Measurements from ENCODE around the gene CAPZB. TPM values are rescaled to one million over a fixed set of nuclear protein-coding genes. Genes with fewer than 3 reads are reported as not detected.
"Not testable (repeated sequence)": the region's sequence is repeated elsewhere in the genome, so short reads cannot be mapped to it uniquely, and the experiment has no call there.

CAPZB gene
- total RNA-seq, 1 donor from 2014 or later, result 38.4 TPM

GRCh38 chr1:19309123-19309813, 176.1 kb downstream of the CAPZB start:
- DNase-seq, result no peak

DNA sequence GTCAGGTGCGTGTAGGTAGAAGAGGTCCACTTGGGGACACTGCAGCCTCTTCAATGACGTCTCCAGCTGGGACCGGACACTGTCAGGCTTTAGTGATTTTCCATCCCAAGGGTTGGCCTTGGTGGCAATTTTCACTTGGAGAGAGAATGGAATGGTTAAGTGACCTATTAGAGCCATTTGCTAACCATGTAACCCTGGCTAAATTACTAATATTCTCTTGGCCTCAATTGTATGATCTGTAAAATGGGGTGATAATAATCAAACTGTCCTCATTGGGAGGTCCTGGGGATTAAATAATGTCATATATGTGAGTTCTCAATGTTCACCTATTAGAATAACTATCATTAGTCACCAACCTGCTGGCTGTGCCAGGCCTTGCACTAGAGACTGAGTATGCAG, 176.8 kb downstream of the CAPZB start:
- no peak for DNase-seq

DNA sequence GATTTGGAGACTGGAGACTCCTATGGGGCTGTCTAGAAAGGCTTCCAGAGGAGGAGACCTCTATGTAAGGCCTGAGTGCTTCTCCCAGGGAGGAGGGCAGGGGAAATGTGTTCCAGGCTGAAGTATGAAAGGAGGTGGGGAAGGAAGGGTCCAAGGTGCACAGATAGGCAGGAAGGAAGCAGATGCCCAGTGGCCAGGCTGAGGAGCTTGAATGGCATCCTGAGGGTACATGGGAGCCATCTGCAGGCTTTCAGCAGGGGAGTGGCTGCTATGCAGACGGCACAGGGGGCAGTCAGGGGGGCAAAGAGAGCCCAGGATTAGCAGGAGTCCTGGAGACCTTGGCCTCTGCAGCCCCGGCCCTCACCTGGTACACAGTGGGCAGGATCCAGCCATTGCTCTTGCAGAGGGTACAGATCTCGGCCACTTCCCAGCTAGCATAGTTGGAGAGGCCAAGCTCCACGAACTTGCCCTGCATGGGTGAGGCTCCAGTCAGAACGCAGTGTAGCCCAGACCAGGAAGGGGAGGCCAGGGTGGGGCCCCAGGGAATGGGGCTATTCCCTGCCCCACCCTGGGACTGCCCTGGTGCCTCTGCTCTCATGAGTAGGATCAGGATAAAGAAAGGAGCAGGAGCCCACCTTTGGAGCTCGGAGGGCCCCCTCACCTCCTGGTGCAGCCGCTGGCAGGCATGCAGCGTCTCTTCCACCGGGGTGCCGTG, 177.4 kb downstream of the CAPZB start:
- no peak for DNase-seq

- DNase-seq, result no peak
These were observed 178.4 kb downstream of the CAPZB start for GRCh38 chr1:19306941-19307340.

DNA sequence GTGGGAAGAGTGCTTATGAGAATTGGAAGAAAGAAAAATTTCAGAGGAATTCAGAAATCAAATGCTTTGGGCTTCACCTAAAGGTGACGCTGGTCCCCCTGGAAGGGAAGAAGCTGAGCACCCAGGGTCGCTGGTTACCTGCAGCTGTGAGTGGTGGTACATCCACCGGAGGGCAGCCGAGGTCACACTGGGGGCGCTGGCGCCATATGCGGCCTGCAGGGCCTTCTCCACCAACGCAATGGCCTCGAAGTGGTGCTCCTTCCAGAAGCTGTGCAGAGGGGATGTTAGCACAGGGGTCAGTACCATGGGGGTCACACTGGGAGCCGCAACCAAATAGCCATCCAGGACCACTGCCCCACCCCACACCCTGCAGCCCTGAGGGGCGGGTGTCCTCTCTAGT, 179.5 kb downstream of the CAPZB start:
- no peak for DNase-seq

- DNase-seq, result not testable (repeated sequence)
These were observed 181.3 kb downstream of the CAPZB start for GRCh38 chr1:19304081-19304480.

DNA sequence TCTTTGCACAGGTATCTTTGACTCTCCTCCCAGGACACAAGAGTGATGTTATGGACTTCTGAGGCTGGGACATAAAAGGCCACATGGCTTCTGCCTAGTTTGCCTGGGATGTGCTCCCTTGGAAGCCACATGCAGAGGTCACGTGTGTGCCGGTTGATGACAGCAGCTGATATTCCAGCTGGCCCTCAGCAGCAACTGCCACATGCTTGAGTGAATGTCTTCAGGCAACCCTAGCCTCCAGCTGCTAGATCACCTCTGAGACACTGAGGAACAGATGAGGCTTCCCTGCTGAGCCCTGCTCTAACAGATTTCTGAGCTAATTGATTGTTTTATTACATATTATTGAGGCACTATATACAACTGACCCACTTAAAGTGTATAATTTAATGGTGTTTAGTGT, 185.1 kb downstream of the CAPZB start:
- DNase-seq, result no peak

DNA sequence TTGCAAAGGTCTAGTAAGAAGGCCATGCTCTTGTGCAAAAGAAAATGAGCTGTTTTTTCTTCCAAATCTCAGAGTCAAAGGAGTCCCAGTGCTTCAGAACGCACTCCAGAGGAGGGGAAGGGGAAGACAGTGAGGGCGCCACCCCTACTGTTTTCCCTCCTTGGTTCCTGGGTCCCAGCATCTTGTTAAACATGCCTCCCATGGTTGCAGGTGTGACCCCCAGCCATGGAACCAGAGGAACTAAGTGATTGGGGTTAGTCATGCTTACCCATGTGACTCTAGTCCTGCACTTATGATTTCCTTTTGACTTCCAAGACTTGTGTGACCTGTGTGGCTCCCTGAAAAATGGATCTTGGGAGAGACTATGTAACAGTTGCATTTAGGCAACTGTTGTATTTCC, 190.7 kb downstream of the CAPZB start:
- DNase-seq, result no peak

DNA sequence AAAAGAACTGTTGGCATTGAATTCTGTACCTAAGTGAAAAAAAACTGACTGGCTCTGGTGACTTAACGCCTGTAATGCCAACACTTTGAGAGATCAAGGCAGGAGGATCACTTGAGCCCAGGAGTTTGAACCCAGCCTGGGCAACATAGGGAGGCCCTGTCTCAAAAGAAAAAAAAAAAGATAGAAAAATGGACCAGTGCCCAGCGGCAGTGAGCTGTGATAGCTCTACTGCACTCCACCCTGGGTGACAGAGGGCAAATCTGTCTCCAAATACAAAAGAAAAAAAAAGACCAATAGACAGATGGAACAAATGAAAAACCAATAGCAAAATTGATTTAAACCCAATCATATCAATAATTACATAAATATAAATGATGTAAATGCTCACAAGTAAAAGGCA, 196.1 kb downstream of the CAPZB start:
- no peak for DNase-seq

Small RNA genes within 50 kb of the gene (small RNA-seq; reads per million reads assigned to genes)
- gene RN7SL277P (not detected), gene RNU4-28P (not detected), gene RNU6-1099P (not detected)

Other genes with a start within 250 kb of the CAPZB start
- gene EMC1, start 234.0 kb downstream of the CAPZB start, total RNA-seq, result 74.1 TPM
- gene MRTO4, start 233.7 kb downstream of the CAPZB start, total RNA-seq, result 26.0 TPM
- 1.2 TPM for gene AKR7A3, start 196.8 kb downstream of the CAPZB start, total RNA-seq
- 24.2 TPM for gene AKR7A2, start 173.4 kb downstream of the CAPZB start, total RNA-seq
- 18.4 TPM for gene SLC66A1, start 173.2 kb downstream of the CAPZB start, total RNA-seq
- gene NBL1, start 158.8 kb upstream of the CAPZB start, total RNA-seq, result 29.2 TPM
- 0.16 TPM for gene HTR6, start 179.3 kb upstream of the CAPZB start, total RNA-seq